Measurements from ENCODE around the gene ZNF627.
A peak's percentile ranks its signal among the peaks of the same experiment; 100 is the strongest.
"Not testable (repeated sequence)": the region's sequence is repeated elsewhere in the genome, so short reads cannot be mapped to it uniquely, and the experiment has no call there.

The ZNF627 gene

GRCh38 chr19:11597202-11598102 is at the start of gene ZNF627:
TSS of gene ZNF627 (plus strand) at chr19:11597483. CDS start at chr19:11597628, 145 bp downstream.
- peak; percentile 96 for DNase-seq

DNA sequence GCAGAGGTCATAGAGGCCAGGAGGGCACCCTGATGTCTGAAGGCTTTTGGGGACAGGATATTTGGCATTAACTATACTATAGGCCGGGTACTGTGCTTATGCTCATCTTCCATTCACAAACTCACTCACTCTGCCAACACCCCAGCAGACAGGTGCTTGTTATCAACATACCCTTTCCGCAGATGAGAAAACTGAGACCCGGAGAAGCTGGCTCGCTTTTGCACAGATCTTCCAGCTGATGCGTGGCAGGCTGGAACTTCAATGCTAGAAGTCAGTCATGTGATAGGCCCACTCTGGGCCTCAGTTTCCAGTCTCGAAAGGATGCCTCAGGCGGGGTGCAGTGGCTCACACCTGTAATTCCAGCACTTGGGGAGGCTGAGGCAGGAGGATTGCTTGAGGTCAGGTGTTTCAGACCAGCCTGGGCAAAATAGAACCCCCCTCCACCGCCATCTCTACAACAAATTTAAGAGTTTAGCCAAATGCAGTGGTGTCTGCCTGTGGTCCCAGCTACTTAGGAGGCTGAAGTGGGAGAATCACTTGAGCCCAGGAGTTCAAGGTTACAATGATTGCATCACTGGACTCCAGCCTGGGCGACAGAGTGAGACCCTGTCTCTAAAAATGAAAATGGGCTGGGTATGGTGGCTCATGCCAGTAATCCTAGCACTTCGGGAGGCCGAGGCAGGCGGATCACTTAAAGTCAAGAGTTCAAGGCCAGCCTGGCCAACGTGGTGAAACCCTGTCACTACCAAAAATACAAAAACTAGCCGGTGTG is 49.2 kb upstream of the ZNF627 start:
- DNase-seq = no peak

- DNase-seq = no peak
Measured at GRCh38 chr19:11549386-11549953, 47.8 kb upstream of the ZNF627 start.

DNA sequence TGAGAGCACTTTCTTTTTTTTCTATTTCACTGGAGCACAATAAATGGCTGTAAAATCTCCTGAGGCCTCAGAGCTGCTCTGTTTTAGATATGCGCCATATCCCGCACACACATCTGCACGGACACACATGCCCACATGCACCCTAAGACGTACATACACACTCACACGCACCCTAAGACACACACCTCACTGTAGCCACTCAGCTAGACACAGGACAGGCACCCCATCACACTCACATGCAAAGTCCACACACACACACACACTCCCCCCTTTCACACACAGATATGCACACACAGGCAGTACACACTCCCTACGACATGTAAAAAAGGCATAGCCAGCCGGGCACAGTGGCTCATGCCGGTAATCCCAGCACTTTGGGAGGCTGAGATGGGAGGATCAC is 47.0 kb upstream of the ZNF627 start:
- no peak for DNase-seq

- no peak for DNase-seq
Measured at GRCh38 chr19:11551603-11552235, 45.6 kb upstream of the ZNF627 start.

DNA sequence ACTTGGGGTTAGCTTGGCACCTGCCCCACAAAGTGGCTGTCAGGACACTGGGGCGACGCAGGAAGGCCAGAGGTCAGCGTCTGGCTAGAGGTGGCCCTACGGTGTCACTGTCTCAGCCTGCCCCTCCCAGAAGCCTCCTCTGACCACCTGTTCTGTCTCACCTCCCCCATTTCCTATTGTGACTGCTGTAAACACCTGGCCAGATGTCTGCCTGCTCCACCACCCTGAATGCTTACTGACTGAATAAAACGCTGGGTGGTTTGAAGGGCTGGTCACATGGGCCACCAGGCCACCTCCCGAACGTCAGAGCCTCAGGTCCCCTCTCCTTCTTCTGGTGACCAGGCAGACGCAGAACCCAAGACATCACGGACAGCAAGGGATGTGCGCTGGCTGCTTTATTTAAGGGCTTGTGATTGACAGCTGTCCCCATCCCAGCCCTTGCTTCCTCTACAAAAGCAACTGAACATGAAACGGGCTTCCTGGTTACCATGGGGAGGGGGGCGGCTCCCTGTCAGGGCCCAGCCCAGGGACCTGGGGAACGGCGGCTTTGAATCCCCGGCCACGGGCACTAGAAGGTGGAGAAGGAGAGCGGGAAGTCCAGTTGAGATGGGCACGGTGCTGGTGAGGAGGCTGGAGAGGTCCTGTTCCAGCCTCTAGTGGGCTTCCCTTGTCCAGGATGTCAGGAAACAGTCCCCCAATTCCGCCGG is 44.5 kb upstream of the ZNF627 start:
- no peak for DNase-seq

- no peak for DNase-seq
Measured at GRCh38 chr19:11554160-11554559, 43.1 kb upstream of the ZNF627 start.

- DNase-seq = no peak
Measured at GRCh38 chr19:11555246-11555645, 42.0 kb upstream of the ZNF627 start.

- no peak for DNase-seq
Measured at GRCh38 chr19:11556634-11557420, 40.5 kb upstream of the ZNF627 start.

DNA sequence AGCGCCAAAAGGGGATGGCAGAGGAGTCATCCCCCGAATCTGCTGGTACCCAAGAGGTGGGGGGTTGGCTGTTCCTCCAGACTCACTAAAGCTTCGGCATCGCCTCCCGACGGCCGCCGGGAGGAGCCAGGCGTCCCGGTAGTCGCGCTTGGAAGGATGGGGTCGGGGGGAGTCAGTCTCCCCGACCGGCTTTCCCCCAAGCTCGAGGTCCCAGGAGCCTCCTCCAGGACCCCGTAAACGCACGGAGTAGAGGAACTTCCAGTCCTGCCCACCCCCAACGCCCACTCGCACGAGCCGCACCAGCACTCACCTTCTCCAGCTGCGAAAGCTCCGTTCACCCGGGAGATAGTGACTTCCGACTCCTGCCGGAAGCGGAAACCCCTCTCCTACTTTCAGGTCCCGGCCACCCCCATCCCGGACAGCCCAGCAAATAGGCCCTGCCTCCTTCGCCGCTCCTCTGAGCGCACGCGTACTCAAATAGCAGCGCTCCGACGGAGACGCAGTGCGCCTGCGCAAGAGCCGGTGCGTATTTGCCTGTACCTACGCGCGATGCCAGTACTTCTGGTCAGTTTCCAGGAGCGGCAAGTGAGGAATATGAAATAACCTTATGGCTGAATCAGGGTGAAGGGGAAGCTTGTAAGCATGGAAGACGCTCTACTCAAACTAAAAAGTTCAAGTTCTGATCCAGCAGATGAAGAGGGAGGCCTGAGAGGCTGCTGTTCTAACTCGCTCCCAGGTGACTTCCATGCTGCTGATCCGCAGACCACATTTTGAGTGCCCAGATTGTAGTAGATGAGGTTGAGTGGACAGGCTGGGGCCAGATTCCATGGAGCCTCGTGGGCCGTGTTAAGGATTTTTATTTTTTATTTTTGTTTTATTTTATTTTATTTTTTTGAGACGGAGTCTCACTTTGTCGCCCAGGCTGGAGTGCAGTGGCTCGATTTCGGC is 38.1 kb upstream of the ZNF627 start, which contains the start of gene ELOF1:
ELOF1 (minus strand) TSS at position 350 of the 948 bp plus-strand sequence. CDS start 4,883 bp downstream, outside the sequence.
- peak; percentile 91 for DNase-seq

DNA sequence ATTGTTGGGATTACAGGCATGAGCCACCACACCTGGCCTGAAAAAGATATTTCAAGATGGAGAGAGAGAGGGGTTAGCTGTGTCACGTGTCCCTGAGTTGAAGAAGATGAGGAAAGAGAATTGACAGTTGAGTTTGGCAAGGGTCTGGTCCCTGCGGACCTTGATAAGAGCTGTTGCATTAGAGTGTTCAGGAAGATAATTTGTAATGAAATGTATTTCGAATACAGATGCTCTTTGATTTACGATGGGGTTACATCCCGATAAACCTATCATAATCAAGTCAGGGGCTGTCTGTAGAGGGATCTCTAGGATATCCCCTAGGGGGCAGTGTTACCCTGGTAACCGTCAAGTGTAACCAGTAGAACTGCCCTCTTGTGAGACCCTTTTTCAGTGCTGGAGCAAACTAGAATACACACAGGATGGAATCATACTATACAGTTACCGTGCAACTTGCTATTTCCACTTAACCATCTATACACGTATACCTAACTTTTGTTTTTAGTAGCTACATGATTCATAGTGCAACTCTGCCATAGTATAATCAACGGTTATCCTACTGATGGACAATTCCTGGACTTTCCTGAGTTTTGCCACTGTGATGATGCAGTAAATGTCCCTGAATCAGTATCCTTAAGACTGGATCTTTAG is 36.8 kb upstream of the ZNF627 start:
- peak; percentile 43 for DNase-seq

DNA sequence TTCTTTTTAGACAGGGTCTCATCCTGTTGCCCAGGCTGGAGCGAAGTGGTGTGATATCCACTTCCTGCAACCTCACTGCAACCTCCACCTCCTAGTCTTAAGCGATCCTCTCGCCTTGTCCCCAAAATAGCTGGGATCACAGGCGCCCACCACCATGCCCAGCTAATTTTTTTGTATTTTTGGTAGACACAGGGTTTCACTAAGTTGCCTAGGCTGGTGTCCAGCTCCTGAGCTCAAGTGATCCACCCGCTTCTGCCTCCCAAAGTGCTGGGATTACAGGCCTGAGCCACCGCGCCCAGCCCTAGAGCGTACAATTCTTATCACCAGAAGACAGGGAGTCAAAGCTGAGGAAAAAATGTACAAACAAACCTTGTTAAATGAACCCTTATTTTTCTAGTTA is 33.8 kb upstream of the ZNF627 start:
- no peak for DNase-seq

GRCh38 chr19:11564082-11564807 is 33.0 kb upstream of the ZNF627 start:
- not testable (repeated sequence) for DNase-seq

GRCh38 chr19:11565649-11565980 is 31.7 kb upstream of the ZNF627 start:
- DNase-seq = not testable (repeated sequence)

- no peak for DNase-seq
Measured at GRCh38 chr19:11566164-11566563, 31.1 kb upstream of the ZNF627 start.

DNA sequence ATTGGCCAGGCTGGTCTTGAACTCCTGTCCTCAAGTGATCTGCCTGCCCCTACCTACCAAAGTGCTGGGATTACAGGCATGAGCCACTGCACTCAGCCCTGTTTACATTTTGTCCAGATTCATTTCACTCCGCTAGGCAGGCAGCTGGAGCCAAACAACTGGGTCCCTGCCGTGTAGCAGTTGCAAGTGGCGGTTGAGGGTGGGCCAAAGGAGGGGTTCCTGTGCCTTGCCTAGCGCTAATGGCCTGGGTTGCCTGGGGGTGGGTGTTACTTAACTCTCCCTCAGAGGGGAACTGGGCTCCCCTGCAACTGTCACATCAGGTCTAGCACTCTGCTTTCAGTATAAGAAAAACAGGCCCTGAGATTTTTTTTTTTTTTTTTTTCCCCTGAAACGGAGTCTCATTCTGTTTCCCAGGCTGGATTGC is 27.2 kb upstream of the ZNF627 start:
- no peak for DNase-seq

DNA sequence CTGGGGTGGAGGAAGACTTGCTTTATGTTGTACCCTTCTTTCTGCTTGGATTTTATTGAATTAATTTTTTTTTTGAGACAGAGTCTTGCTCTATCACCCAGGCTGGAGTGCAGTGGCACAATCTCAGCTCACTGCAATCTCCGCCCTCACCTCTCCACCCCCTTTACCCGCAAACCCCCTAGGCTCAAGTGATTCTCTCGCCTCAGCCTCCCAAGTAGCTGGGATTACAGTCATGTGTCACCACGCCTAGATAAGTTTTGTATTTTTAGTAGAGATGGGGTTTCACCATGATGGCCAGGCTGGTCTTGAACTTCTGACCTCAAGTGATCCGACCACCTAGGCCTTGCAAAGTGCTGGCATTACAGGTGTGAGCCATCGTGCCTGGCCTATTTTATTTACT is 23.9 kb upstream of the ZNF627 start:
- DNase-seq = not testable (repeated sequence)

GRCh38 chr19:11573763-11574162 is 23.5 kb upstream of the ZNF627 start:
- not testable (repeated sequence) for DNase-seq

DNA sequence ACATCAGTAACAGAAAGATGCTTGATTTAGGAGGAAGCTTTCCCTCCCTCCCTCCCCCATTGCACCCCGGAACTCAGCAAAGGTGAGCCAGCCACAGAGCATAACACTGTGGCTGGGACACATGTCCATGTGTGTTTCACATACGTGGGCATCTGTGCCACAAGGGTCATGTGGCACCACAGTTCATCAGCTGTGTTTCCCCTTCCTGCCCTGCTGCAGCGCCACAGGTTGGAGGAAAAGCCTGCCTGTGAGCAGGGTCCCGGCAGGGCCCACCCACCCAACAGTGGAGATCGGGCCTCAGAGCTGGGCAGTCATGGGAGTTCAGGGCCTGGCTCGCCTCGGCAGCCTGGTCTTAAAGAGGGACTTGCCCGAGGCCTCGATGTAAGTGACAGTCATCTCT is 22.6 kb upstream of the ZNF627 start:
- DNase-seq = no peak

Data from KG1 (cell line).